K562 (cell line): Measurements from ENCODE around the gene LIPH. TPM values are rescaled to one million over a fixed set of nuclear protein-coding genes. Genes with fewer than 3 reads are reported as not detected.

ENCODE experiments used
- ASH1L ChIP-seq: fragments of 450-650 bp; IDR thresholded peaks from 2 replicates; pipeline ENCODE4 v1.6.1; 2018; ENCODE audit warnings: borderline replicate concordance, mild to moderate bottlenecking, low read depth; ENCODE audit not compliant: partially characterized antibody
- CBX5 ChIP-seq: IDR thresholded peaks from 2 replicates; pipeline ENCODE4 v1.6.1; 2014; ENCODE audit warnings: low read depth, borderline replicate concordance
- CTBP1 ChIP-seq: fragments of 450-650 bp; IDR thresholded peaks from 2 replicates; pipeline ENCODE4 v1.6.1; 2016; ENCODE audit warnings: borderline replicate concordance
- DIDO1 ChIP-seq: fragments of 450-650 bp; IDR thresholded peaks from 2 replicates; pipeline ENCODE4 v1.6.1; 2016; ENCODE audit warnings: low read depth, missing biosample characterization, missing genetic modification characterization
- GABPB1 ChIP-seq: sonication (generic); formaldehyde crosslinking; IDR thresholded peaks from 2 replicates; pipeline ENCODE4 v1.8.0; 2022; ENCODE audit warnings: mild to moderate bottlenecking, missing genetic modification reagents
- GTF2E2 ChIP-seq: fragments of 200-800 bp; sonication (Bioruptor generic); IDR thresholded peaks from 2 replicates; pipeline ENCODE4 v1.6.1; 2016; ENCODE audit warnings: missing genetic modification characterization, missing compliant biosample characterization
- PHF8 ChIP-seq: fragments of 200-600 bp; sonication (generic); IDR thresholded peaks from 2 replicates; pipeline ENCODE4 v1.6.1; 2012; ENCODE audit warnings: mixed run types, mild to moderate bottlenecking, inconsistent platforms, low read length, moderate library complexity, borderline replicate concordance
- RBM25 ChIP-seq: fragments of 200-400 bp; formaldehyde crosslinking; IDR thresholded peaks from 2 replicates; pipeline ENCODE4 v1.6.1; 2018; ENCODE audit warnings: low read length, low read depth, moderate library complexity; ENCODE audit not compliant: severe bottlenecking
- polyA plus RNA-seq, 8 experiments: library from polyadenylated mRNA; depleted of rRNA in 4 of 8; stranded (reverse) in 5 of 8; unstranded in 3 of 8; fragments of >200 nt; fragmentation: Nextera tagmentation in 2 of 8; fragmentation: Illumina TruSeq in 1 of 8; extraction: Ambion mirVana in 2 of 8; extraction: Trizol in 1 of 8; gene quantifications; 2 replicates each; pipeline versions ENCODE4 v1.2.1 to v1.2.3, GENCODE V29; 2011 to 2014; ENCODE audit warnings: inconsistent platforms in 1 of 8, missing spikeins in 1 of 8
- total RNA-seq, 7 experiments: library from RNA; depleted of rRNA in 6 of 7; stranded (reverse); fragments of >200 nt in 6 of 7; fragmentation: Illumina TruSeq in 2 of 7; extraction: Trizol in 2 of 7; gene quantifications; 2 replicates each; pipeline versions ENCODE4 v1.2.1 to v1.2.3, GENCODE V29; 2011 to 2021; ENCODE audit warnings: low replicate concordance in 1 of 7
- TF ChIP-seq, protein P1 (sequence below), 2 experiments: IDR thresholded peaks; 2 replicates each; pipeline ENCODE4 v1.6.1; 2012; ENCODE audit warnings: improper control_type of control experiment in 2 of 2, low read depth in 2 of 2, low read length in 2 of 2, borderline replicate concordance in 1 of 2
- TF ChIP-seq, protein P2 (sequence below): fragments of 450-650 bp; IDR thresholded peaks from 2 replicates; pipeline ENCODE4 v1.7.0; 2016; ENCODE audit warnings: borderline replicate concordance
- TF ChIP-seq, protein P3 (sequence below): sonication (generic); formaldehyde crosslinking; IDR thresholded peaks from 2 replicates; pipeline ENCODE4 v1.8.0; 2022; ENCODE audit warnings: mild to moderate bottlenecking, missing genetic modification reagents, borderline replicate concordance
- TF ChIP-seq, protein P4 (sequence below): fragments of 450-650 bp; IDR thresholded peaks from 2 replicates; pipeline ENCODE4 v1.6.1; 2016; ENCODE audit warnings: missing biosample characterization, missing genetic modification characterization
- TF ChIP-seq, protein P5 (sequence below): fragments of 450-650 bp; IDR thresholded peaks from 2 replicates; pipeline ENCODE4 v1.6.1; 2018; ENCODE audit not compliant: partially characterized antibody

The LIPH gene
- total and polyA plus RNA-seq, 9 of the 15 experiments (the other 6 are each of a cell fraction or from before 2014, with no cell fraction given): 0.73 to 1.8 (median 1.3) TPM

DNA sequence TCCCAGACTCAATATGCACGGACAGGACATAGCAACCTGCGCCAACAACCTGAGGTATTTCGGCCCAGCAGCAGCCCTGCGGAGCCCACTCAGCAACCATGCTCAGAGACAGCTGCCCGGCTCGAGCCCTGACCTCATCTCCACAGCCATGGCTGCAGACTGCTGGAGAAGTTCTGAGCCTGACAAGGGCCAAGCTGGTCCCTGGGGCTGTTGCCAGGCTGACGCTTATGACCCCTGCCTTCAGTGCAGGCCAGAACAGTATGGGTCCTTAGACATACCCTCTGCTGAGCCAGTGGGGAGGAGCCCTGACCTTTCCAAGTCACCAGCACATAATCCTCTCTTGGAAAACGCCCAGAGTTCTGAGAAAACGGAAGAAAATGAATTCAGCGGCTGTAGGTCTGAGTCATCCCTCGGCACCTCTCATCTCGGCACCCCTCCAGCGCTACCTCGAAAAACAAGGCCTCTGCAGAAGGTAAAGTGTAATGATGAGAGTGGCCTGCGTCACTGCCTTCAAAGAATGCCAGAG lies 79.0 kb downstream of the LIPH start (continued):
- TF ChIP-seq, protein P1, sequence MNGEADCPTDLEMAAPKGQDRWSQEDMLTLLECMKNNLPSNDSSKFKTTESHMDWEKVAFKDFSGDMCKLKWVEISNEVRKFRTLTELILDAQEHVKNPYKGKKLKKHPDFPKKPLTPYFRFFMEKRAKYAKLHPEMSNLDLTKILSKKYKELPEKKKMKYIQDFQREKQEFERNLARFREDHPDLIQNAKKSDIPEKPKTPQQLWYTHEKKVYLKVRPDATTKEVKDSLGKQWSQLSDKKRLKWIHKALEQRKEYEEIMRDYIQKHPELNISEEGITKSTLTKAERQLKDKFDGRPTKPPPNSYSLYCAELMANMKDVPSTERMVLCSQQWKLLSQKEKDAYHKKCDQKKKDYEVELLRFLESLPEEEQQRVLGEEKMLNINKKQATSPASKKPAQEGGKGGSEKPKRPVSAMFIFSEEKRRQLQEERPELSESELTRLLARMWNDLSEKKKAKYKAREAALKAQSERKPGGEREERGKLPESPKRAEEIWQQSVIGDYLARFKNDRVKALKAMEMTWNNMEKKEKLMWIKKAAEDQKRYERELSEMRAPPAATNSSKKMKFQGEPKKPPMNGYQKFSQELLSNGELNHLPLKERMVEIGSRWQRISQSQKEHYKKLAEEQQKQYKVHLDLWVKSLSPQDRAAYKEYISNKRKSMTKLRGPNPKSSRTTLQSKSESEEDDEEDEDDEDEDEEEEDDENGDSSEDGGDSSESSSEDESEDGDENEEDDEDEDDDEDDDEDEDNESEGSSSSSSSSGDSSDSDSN (IDR thresholded peaks at IDR 0.05; ENCODE audit: borderline replicate concordance in 1 of 2, low read depth in 2 of 2, low read length in 2 of 2): 0 out of 4 replicates have a peak, but pooled peaks of 1 of the 2 experiments have one; percentile 44
- no peak for TF ChIP-seq DIDO1 (tag)
- no peak for TF ChIP-seq GABPB1 (CRISPR knock-in tag)
- TF ChIP-seq, protein P2, sequence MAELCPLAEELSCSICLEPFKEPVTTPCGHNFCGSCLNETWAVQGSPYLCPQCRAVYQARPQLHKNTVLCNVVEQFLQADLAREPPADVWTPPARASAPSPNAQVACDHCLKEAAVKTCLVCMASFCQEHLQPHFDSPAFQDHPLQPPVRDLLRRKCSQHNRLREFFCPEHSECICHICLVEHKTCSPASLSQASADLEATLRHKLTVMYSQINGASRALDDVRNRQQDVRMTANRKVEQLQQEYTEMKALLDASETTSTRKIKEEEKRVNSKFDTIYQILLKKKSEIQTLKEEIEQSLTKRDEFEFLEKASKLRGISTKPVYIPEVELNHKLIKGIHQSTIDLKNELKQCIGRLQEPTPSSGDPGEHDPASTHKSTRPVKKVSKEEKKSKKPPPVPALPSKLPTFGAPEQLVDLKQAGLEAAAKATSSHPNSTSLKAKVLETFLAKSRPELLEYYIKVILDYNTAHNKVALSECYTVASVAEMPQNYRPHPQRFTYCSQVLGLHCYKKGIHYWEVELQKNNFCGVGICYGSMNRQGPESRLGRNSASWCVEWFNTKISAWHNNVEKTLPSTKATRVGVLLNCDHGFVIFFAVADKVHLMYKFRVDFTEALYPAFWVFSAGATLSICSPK: no peak
- TF ChIP-seq, protein P3, sequence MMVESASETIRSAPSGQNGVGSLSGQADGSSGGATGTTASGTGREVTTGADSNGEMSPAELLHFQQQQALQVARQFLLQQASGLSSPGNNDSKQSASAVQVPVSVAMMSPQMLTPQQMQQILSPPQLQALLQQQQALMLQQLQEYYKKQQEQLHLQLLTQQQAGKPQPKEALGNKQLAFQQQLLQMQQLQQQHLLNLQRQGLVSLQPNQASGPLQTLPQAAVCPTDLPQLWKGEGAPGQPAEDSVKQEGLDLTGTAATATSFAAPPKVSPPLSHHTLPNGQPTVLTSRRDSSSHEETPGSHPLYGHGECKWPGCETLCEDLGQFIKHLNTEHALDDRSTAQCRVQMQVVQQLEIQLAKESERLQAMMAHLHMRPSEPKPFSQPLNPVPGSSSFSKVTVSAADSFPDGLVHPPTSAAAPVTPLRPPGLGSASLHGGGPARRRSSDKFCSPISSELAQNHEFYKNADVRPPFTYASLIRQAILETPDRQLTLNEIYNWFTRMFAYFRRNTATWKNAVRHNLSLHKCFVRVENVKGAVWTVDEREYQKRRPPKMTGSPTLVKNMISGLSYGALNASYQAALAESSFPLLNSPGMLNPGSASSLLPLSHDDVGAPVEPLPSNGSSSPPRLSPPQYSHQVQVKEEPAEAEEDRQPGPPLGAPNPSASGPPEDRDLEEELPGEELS (CRISPR knock-in tag): no peak; the same call in 1 of the 2 replicates
- TF ChIP-seq CBX5: no peak
- TF ChIP-seq, protein P4, sequence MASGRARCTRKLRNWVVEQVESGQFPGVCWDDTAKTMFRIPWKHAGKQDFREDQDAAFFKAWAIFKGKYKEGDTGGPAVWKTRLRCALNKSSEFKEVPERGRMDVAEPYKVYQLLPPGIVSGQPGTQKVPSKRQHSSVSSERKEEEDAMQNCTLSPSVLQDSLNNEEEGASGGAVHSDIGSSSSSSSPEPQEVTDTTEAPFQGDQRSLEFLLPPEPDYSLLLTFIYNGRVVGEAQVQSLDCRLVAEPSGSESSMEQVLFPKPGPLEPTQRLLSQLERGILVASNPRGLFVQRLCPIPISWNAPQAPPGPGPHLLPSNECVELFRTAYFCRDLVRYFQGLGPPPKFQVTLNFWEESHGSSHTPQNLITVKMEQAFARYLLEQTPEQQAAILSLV (tag): no peak
- TF ChIP-seq GTF2E2: no peak
- peak; percentile 44; the same call in 1 of the 2 replicates for TF ChIP-seq PHF8
- no peak for TF ChIP-seq ASH1L
- TF ChIP-seq, protein P5, sequence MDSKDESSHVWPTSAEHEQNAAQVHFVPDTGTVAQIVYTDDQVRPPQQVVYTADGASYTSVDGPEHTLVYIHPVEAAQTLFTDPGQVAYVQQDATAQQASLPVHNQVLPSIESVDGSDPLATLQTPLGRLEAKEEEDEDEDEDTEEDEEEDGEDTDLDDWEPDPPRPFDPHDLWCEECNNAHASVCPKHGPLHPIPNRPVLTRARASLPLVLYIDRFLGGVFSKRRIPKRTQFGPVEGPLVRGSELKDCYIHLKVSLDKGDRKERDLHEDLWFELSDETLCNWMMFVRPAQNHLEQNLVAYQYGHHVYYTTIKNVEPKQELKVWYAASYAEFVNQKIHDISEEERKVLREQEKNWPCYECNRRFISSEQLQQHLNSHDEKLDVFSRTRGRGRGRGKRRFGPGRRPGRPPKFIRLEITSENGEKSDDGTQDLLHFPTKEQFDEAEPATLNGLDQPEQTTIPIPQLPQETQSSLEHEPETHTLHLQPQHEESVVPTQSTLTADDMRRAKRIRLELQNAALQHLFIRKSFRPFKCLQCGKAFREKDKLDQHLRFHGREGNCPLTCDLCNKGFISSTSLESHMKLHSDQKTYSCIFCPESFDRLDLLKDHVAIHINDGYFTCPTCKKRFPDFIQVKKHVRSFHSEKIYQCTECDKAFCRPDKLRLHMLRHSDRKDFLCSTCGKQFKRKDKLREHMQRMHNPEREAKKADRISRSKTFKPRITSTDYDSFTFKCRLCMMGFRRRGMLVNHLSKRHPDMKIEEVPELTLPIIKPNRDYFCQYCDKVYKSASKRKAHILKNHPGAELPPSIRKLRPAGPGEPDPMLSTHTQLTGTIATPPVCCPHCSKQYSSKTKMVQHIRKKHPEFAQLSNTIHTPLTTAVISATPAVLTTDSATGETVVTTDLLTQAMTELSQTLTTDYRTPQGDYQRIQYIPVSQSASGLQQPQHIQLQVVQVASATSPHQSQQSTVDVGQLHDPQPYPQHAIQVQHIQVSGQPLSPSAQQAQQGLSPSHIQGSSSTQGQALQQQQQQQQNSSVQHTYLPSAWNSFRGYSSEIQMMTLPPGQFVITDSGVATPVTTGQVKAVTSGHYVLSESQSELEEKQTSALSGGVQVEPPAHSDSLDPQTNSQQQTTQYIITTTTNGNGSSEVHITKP: peak; percentile 70
- TF ChIP-seq CTBP1: peak; percentile 84
- TF ChIP-seq RBM25: no peak
